ENCODE results near the gene MT3.

Gene MT3

GRCh38 chr16:56631832-56632155 is 42.5 kb downstream of the MT3 start:
- DNase-seq, result no peak

GRCh38 chr16:56632156-56632847 is 43.0 kb downstream of the MT3 start, which contains the start of gene MT1M:
Gene MT1M, plus strand, starts transcription at chr16:56632659. Its CDS starts 73 bp downstream, at chr16:56632732.
- DNase-seq, result no peak

GRCh38 chr16:56632848-56633365 is 43.6 kb downstream of the MT3 start:
- no peak for DNase-seq

GRCh38 chr16:56633535-56633934 is 44.2 kb downstream of the MT3 start:
- DNase-seq, result no peak

- DNase-seq, result no peak
These were observed 45.5 kb downstream of the MT3 start for GRCh38 chr16:56634715-56635440.

- DNase-seq, result no peak
These were observed 46.2 kb downstream of the MT3 start for GRCh38 chr16:56635441-56635967.

GRCh38 chr16:56636616-56637413 is 47.5 kb downstream of the MT3 start:
- no peak for DNase-seq

- no peak for DNase-seq
These were observed 48.8 kb downstream of the MT3 start, which contains the start of gene MT1A for GRCh38 chr16:56637814-56638750. Gene MT1A, plus strand, starts transcription at chr16:56638666. Its CDS starts 73 bp downstream, at chr16:56638739.

GRCh38 chr16:56639045-56639444 is 49.7 kb downstream of the MT3 start:
- no peak for DNase-seq

- no peak for DNase-seq
These were observed 50.7 kb downstream of the MT3 start for GRCh38 chr16:56640076-56640475.

Measured in activated CD4-positive, alpha-beta T cell treated with anti-CD3 and anti-CD28 coated beads, Interleukin-2, Interleukin-6, amounts not matched to agents 100 ng/mL and 50 ng/mL, durations not matched to agents 16 hours and 8 hours (primary cell).